ENCODE data around the gene EMX2. TPM values are rescaled to one million over a fixed set of nuclear protein-coding genes. Genes with fewer than 3 reads are reported as not detected.

EMX2 gene
- total and polyA plus RNA-seq, 2 donors: 0.95 to 5.0 TPM

GRCh38 chr10:117597216-117597615 lies 54.7 kb downstream of the EMX2 start:
- Histone ChIP-seq H3K4me3 (ENCODE audit: low read depth, low read length) (no peak overlapping the region), H3K36me3 (ENCODE audit: insufficient read depth) (no peaks in the 10 kb centered on the region), H3K4me1 (ENCODE audit: insufficient read depth) (no peaks in the 10 kb centered on the region), H3K27ac (ENCODE audit: low read depth) (no peak overlapping the region)
- no peak for DNase-seq (ENCODE audit: extremely low spot score)

Other genes starting within 250 kb of the EMX2 start
- gene PDZD8, start 167.3 kb upstream of the EMX2 start, total RNA-seq: 28.2 TPM
- 14.5 TPM for gene PDZD8, start 167.3 kb upstream of the EMX2 start, polyA plus RNA-seq